Measurements from ENCODE around the gene KIF13A.

DNA sequence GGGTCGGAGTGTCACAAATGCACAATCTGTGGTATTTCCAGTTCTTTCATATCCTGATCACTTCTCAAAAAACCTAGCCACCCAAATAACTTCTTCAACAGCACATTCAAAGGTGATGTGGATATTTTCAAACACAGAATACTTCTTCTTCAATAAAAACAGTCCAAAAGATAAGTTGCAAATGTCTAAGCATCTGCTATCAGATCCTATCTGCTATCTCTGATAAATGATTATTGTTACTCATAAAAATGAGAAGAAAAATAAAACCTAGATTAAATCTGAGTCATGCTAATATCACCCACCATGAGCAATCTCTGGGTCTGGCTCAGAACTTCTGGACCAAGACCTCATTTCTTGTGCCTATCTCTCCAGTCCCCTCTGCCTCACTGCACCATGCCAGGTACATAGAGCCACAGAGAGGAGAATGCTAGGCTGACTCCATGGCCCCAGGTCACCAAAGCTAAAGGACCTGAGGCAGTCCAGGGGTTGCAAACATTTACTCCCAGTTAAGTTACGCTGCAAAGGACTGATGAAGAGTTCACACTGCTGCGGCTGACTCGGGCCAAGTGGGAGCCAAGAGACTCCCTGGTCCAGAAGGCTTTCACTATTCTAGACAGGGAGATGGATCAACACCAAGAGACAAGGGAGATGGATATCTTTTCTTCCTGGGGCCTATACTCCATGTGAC is 101.4 kb downstream of the KIF13A start:
- TF ChIP-seq POLR2A (IDR thresholded peaks at IDR 0.05): no peak
- TF ChIP-seq, protein P1, sequence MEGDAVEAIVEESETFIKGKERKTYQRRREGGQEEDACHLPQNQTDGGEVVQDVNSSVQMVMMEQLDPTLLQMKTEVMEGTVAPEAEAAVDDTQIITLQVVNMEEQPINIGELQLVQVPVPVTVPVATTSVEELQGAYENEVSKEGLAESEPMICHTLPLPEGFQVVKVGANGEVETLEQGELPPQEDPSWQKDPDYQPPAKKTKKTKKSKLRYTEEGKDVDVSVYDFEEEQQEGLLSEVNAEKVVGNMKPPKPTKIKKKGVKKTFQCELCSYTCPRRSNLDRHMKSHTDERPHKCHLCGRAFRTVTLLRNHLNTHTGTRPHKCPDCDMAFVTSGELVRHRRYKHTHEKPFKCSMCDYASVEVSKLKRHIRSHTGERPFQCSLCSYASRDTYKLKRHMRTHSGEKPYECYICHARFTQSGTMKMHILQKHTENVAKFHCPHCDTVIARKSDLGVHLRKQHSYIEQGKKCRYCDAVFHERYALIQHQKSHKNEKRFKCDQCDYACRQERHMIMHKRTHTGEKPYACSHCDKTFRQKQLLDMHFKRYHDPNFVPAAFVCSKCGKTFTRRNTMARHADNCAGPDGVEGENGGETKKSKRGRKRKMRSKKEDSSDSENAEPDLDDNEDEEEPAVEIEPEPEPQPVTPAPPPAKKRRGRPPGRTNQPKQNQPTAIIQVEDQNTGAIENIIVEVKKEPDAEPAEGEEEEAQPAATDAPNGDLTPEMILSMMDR (IDR thresholded peaks at IDR 0.05): no peak
